Stimulated activated CD4-positive, alpha-beta T cell treated with anti-CD3 and anti-CD28 coated beads, Interleukin-2, amount 100 ng/mL, for 4 hours (primary cell): ENCODE results near the gene MACO1.
A peak's percentile ranks its signal among the peaks of the same experiment; 100 is the strongest.
"Not testable (repeated sequence)": the region's sequence is repeated elsewhere in the genome, so short reads cannot be mapped to it uniquely, and the experiment has no call there.

Experiments used
- DNase-seq: peaks from one replicate; pipeline ENCODE4 v3.0.0-alpha.2; 2020; ENCODE audit warnings: low read depth

Gene MACO1

GRCh38 chr1:25487628-25488027 is 56.9 kb downstream of the MACO1 start:
- DNase-seq = no peak

- no peak for DNase-seq
Measured at GRCh38 chr1:25492323-25492722, 61.6 kb downstream of the MACO1 start.

GRCh38 chr1:25494952-25495351 is 64.3 kb downstream of the MACO1 start:
- DNase-seq = no peak

- no peak for DNase-seq
Measured at GRCh38 chr1:25500694-25501093, 70.0 kb downstream of the MACO1 start.

GRCh38 chr1:25501235-25502058 is 70.8 kb downstream of the MACO1 start:
- no peak for DNase-seq

- DNase-seq = no peak
Measured at GRCh38 chr1:25502957-25503356, 72.3 kb downstream of the MACO1 start.

GRCh38 chr1:25503551-25504426 is 73.1 kb downstream of the MACO1 start:
- peak; percentile 65 for DNase-seq

- no peak for DNase-seq
Measured at GRCh38 chr1:25504706-25505595, 74.3 kb downstream of the MACO1 start.

GRCh38 chr1:25505656-25506385 is 75.1 kb downstream of the MACO1 start:
- no peak for DNase-seq

- DNase-seq = not testable (repeated sequence)
Measured at GRCh38 chr1:25506566-25507463, 76.1 kb downstream of the MACO1 start.

- DNase-seq = no peak
Measured at GRCh38 chr1:25513666-25514065, 83.0 kb downstream of the MACO1 start.

- DNase-seq = no peak
Measured at GRCh38 chr1:25515033-25515432, 84.3 kb downstream of the MACO1 start.

GRCh38 chr1:25516686-25517085 is 86.0 kb downstream of the MACO1 start:
- DNase-seq = no peak

GRCh38 chr1:25517476-25518394 is 87.0 kb downstream of the MACO1 start:
- DNase-seq = no peak

- no peak for DNase-seq
Measured at GRCh38 chr1:25519624-25520023, 88.9 kb downstream of the MACO1 start.

GRCh38 chr1:25520446-25521061 is 89.9 kb downstream of the MACO1 start:
- DNase-seq = peak; percentile 61

GRCh38 chr1:25522031-25522655 is 91.4 kb downstream of the MACO1 start:
- DNase-seq = no peak

- no peak for DNase-seq
Measured at GRCh38 chr1:25523542-25523941, 92.8 kb downstream of the MACO1 start.
